GM18499 (cell line): ENCODE measurements around the gene ATAD2B.
"Not testable (repeated sequence)": the region's sequence is repeated elsewhere in the genome, so short reads cannot be mapped to it uniquely, and the experiment has no call there.

ENCODE experiments used
- ATAC-seq: cut with Tn5 transposase; IDR thresholded peaks from one replicate; pipeline ENCODE4 v1.9.1; 2021; ENCODE audit warnings: moderate number of reproducible peaks; ENCODE audit not compliant: insufficient read depth, unreplicated experiment

ATAD2B gene

GRCh38 chr2:23754970-23755369 lies 172.0 kb downstream of the ATAD2B start:
- no peak for ATAC-seq

GRCh38 chr2:23753291-23754010 lies 173.5 kb downstream of the ATAD2B start:
- no peak for ATAC-seq

DNA sequence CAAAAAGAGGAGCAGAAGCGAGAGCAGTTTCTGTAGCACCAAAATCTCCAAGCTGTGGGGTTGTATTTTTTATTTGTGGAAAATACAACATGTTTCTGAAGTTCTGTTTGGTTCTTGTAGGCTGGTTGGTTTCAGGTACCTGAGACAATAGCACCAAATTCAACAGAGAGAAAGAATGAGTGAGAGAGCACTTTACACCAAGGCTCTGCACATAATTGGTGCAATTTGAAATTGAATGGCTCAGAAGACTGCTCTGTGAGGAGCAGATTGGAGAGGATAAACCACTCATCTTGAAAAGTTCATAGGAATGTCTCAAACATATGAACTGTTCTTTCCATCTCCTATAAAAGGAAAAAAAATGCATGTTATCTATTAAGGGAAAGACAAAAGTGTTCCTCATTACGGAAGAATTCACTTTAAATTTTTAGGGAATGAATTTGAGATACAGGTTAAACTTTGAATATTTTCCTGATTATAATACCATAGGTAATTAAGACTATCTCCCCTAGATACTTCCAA lies 175.1 kb downstream of the ATAD2B start:
- no peak for ATAC-seq

DNA sequence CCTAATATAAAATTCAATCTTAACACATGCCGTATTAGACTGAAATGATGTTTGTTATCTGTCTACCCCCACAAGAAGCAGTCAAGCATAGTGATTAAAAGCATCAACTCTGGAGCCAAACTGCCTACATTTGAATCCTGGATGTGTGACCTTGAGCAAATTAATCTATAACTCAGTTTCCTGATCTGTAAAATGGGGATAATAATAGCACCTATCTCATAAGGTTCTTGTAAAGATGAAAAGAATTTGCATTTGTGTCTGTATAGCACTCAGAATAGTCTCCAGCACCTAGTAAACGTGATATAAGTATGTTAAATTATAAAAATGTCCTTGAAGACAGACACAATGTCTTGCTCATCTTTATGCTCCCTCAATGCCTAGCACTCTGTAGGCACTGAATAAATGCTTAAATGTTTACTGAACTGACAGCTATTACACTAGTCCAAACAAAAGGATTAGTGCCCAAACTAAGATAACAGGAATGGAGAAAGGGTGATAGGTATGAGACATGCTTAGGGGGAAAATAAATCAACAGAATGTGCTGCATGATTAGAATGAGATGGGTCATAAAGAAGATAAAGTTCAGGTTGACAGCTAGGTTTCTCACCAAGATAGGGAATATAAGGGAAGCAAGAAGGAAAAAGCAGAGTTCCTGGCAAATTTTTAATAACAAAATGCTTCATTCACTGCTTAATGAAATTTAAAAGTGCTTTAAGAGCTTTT lies 180.6 kb downstream of the ATAD2B start:
- no peak for ATAC-seq

- no peak for ATAC-seq
Measured at GRCh38 chr2:23745726-23746105, 181.2 kb downstream of the ATAD2B start.

GRCh38 chr2:23745068-23745725 lies 181.7 kb downstream of the ATAD2B start:
- ATAC-seq = no peak

DNA sequence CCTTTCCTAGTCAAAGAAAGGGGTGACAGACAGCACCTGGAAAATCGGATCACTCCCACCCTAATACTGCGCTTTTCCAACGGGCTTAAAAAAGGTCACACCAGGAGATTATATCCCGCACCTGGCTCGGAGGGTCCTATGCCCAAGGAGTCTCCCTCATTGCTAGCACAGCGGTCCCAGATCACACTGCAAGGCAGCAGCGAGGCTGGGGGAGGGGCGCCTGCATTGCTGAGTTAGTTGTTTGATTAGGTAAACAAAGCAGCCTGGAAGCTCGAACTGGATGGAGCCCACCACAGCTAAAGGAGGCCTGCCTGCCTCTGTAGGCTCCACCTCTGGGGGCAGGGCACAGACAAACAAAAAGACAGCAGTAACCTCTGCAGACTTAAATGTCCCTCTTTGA lies 190.1 kb downstream of the ATAD2B start:
- not testable (repeated sequence) for ATAC-seq

- no peak for ATAC-seq
Measured at GRCh38 chr2:23734416-23734815, 192.5 kb downstream of the ATAD2B start.

- ATAC-seq = not testable (repeated sequence)
Measured at GRCh38 chr2:23723029-23723428, 203.9 kb downstream of the ATAD2B start.

- ATAC-seq = no peak
Measured at GRCh38 chr2:23722255-23722654, 204.7 kb downstream of the ATAD2B start.

- ATAC-seq = no peak
Measured at GRCh38 chr2:23721454-23721826, 205.5 kb downstream of the ATAD2B start.

- no peak for ATAC-seq
Measured at GRCh38 chr2:23720705-23721453, 206.0 kb downstream of the ATAD2B start.

DNA sequence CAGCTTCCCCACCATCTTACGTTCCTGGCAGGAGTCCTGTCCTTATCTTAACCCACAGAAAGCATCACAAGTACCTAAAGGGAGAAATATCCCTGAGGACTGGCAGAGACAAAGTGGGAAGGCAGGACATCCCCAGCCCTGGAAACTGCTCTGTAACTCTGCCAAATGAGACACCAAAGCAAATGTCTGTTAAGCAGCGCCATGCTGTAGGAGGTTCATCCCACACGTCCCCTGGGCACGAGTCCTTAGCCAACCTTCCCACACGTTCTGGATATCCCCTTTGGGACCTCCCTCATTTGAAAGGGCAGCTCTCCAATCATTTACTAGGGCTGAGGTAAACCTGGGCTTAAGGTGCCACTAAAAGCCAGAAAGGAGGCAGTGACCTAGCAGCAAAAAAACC lies 207.2 kb downstream of the ATAD2B start:
- no peak for ATAC-seq

DNA sequence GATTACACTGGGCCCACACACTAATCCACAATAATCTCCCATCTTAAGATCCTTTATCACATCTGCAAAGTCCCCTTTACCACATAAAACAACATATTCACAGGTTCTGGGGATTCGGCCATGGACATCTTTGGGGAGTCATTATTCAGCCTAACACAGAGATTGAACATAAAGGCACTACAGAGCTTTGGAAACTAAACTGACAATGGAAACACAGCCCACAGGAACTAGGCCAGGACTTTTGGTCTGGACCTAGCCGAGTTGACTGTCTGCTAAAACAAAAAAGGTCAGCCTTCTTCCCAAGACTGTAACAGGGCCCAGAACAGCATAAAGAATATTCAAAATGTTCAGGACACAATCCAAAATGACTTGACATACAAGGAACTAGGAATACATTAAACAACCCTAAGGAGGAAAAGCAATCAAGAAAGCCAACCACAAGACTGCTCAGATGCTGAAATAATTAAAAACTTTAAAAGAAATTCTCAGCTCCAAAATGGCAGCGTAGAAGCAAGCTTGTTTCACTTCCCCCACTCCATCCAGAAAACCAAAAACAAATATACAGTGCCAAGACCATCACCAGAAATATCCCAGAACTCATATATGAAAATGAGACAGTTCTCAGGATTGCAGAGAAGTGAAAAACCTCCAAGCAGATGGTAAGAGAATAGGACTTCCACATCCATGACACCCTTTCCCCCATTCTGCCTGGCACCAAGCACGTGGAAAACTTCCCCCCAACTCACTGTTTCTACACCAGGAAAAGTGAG lies 207.8 kb downstream of the ATAD2B start:
- ATAC-seq = no peak

GRCh38 chr2:23713351-23713750 lies 213.6 kb downstream of the ATAD2B start:
- no peak for ATAC-seq

DNA sequence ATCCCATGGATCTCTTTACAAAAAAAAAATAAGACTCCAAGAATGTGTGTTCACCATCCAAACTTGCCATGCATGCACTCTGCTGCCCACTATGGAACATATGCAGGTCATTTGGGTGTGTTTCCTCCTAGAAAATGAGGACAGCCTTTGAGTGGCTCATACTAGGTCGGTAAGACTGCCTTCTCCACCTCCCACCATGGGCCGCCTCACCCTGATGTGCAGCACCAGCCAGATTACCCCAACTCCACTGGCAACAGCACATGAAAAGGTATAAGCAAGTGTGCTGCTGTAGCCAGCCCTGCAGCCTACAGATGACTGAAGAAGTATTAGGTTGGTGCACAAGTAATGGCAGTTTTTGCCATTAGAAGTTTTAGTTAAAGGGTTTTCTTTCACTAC lies 214.2 kb downstream of the ATAD2B start:
- ATAC-seq = no peak

GRCh38 chr2:23711979-23712755 lies 214.8 kb downstream of the ATAD2B start:
- no peak for ATAC-seq

DNA sequence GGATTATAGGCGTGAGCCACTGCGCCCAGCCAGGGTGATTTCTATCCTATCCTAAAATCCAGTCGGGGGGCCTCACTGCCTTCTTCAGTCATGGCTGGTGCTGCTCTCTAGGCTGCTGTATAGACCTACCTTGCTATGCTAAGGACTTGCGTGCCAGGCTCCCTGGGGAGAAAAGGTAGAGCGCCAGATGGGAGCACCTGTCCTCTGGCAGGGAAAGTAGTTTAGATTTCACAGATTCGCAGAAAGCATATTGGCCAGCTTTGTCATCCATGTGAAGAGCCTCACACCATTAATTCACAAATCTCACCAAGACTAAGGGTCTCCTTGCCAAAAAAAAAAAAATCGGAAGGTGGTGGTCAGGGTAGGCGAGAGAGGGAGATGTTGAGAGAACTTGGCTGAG lies 217.6 kb downstream of the ATAD2B start:
- ATAC-seq = no peak

DNA sequence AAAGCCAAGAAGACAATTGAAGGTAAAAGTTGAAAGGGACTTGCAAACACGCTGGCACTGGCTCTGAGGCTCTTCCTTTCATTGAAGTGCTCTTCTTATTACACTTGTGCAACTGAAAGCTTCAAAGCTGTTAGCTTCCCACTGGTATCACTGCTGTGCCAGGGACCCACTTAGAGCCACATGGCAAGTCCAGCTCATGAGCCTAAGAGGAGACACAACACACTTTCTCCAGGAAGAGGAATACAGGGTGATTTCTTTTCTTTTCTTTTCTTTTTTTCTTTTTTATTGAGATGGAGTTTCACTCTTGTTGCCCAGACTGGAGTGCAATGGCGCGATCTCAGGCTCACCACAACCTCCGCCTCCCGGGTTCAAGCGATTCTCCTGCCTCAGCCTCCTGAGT lies 218.2 kb downstream of the ATAD2B start:
- no peak for ATAC-seq
